Right lobe of liver (tissue), 4 donors: Measurements from ENCODE around the gene BID.

Experiments used
- POLR2A ChIP-seq: fragments of 450-650 bp; IDR thresholded peaks from one replicate; pipeline ENCODE4 v1.6.1; 2017; ENCODE audit warnings: antibody characterized with exemption, mild to moderate bottlenecking
- TF ChIP-seq, protein P1 (sequence below), 4 donors: fragments of 200-600 bp in 3 of 4; fragments of 450-650 bp in 1 of 4; IDR thresholded peaks; one replicate each; pipeline versions ENCODE4 v1.5.1 to v1.8.0; 2016 to 2022; ENCODE audit warnings: antibody characterized with exemption in 4 of 4, mild to moderate bottlenecking in 2 of 4
- donor health status: DM: no; HTN: no; CAD: no.
- donor health status: DM: no; HTN: no; CAD: no.
- donor health status: DM: no; HTN: yes; CAD: no.

DNA sequence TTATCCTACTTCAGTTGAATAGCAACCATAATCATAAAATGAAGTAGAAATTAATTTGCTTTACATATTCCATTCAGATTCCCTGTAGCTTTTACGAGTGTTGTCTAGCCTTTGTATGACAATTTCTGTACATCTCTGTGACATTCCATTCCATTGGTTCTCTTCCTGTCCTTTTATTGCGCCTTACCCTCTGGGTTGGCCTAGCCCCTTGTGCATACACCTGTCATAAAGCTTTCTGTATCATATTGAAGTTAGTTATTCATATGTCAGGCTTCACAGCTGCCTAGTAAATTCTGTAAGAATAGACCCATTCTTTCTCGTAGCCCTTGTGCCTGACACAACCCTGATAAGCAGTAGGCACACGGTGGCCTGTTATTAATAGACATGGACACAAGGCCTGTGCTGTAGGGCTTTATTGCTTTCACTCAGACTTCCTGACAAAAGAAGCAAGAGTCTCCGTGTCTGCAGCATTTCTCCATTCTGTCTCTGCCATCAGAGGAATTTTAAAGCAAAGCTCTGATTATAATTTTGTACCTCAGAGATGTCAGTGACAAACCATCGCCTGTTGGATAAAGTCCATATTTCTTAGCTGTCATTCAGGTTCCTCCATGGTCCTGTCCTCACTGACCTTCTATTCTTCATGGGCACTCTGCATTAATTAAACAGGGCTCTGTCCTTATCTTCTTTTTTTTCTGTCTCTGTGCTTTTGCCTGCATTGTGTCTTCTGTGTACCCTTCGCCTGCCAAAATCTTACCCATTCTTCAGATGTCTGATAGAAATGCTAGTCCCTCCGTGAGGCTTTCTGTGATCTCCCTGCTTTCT is 49.4 kb downstream of the BID start:
- TF ChIP-seq, protein P1, sequence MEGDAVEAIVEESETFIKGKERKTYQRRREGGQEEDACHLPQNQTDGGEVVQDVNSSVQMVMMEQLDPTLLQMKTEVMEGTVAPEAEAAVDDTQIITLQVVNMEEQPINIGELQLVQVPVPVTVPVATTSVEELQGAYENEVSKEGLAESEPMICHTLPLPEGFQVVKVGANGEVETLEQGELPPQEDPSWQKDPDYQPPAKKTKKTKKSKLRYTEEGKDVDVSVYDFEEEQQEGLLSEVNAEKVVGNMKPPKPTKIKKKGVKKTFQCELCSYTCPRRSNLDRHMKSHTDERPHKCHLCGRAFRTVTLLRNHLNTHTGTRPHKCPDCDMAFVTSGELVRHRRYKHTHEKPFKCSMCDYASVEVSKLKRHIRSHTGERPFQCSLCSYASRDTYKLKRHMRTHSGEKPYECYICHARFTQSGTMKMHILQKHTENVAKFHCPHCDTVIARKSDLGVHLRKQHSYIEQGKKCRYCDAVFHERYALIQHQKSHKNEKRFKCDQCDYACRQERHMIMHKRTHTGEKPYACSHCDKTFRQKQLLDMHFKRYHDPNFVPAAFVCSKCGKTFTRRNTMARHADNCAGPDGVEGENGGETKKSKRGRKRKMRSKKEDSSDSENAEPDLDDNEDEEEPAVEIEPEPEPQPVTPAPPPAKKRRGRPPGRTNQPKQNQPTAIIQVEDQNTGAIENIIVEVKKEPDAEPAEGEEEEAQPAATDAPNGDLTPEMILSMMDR (IDR thresholded peaks at IDR 0.05): no peak
- no peak for TF ChIP-seq POLR2A
